ENCODE results near the gene ST8SIA6. TPM values are rescaled to one million over a fixed set of nuclear protein-coding genes. Genes with fewer than 3 reads are reported as not detected.
A peak's percentile ranks its signal among the peaks of the same experiment; 100 is the strongest.

ST8SIA6 gene
- total RNA-seq, 1 donor from 2014 or later, result not detected

- peaks cover 29% of the 10 kb centered on the region for H3K4me1 Mint-ChIP-seq (ENCODE audit: low read depth, unreplicated experiment)
- no peak overlapping the region for H3K4me3 Mint-ChIP-seq (ENCODE audit: unreplicated experiment)
These were observed 40.5 kb downstream of the ST8SIA6 start for GRCh38 chr10:17413876-17414275.

GRCh38 chr10:17412323-17412722 is 42.1 kb downstream of the ST8SIA6 start:
- no peak for TF ChIP-seq CTCF (IDR thresholded peaks at IDR 0.05; ENCODE audit: partially characterized antibody, unreplicated experiment)
- no peak overlapping the region for H3K4me3 Mint-ChIP-seq (ENCODE audit: unreplicated experiment)
- H3K36me3 Mint-ChIP-seq (ENCODE audit: unreplicated experiment), result peaks cover 8% of the 10 kb centered on the region
- peaks cover 27% of the 10 kb centered on the region for H3K4me1 Mint-ChIP-seq (ENCODE audit: low read depth, unreplicated experiment)
- peaks cover 3% of the 10 kb centered on the region for H3K9me3 Mint-ChIP-seq (ENCODE audit: unreplicated experiment)
- H3K27me3 Mint-ChIP-seq (ENCODE audit: unreplicated experiment), result peaks cover 2% of the 10 kb centered on the region
- no peak for DNase-seq
- no peak overlapping the region for H3K27ac Mint-ChIP-seq (ENCODE audit: unreplicated experiment)

More at GRCh38 chr10:17413876-17414275, 40.5 kb downstream of the ST8SIA6 start:
- peaks cover 3% of the 10 kb centered on the region for H3K9me3 Mint-ChIP-seq (ENCODE audit: unreplicated experiment)
- peaks cover 2% of the 10 kb centered on the region for H3K27me3 Mint-ChIP-seq (ENCODE audit: unreplicated experiment)
- peaks cover 8% of the 10 kb centered on the region for H3K36me3 Mint-ChIP-seq (ENCODE audit: unreplicated experiment)
- H3K27ac Mint-ChIP-seq (ENCODE audit: unreplicated experiment), result no peak overlapping the region
- no peak for TF ChIP-seq CTCF (IDR thresholded peaks at IDR 0.05; ENCODE audit: partially characterized antibody, unreplicated experiment)
- DNase-seq, result no peak

- Mint-ChIP-seq H3K27ac (ENCODE audit: unreplicated experiment) (no peak overlapping the region), H3K4me3 (ENCODE audit: unreplicated experiment) (no peak overlapping the region), H3K9me3 (ENCODE audit: unreplicated experiment) (no peaks in the 10 kb centered on the region), H3K27me3 (ENCODE audit: unreplicated experiment) (peaks cover 2% of the 10 kb centered on the region), H3K36me3 (ENCODE audit: unreplicated experiment) (peaks cover under 1% of the 10 kb centered on the region), H3K4me1 (ENCODE audit: low read depth, unreplicated experiment) (peaks cover 23% of the 10 kb centered on the region)
- no peak for DNase-seq
- no peak for TF ChIP-seq CTCF (IDR thresholded peaks at IDR 0.05; ENCODE audit: partially characterized antibody, unreplicated experiment)
These were observed 43.5 kb downstream of the ST8SIA6 start for GRCh38 chr10:17410907-17411306.

- no peak overlapping the region for H3K4me3 Mint-ChIP-seq (ENCODE audit: unreplicated experiment)
- no peak for DNase-seq
- no peaks in the 10 kb centered on the region for H3K27me3 Mint-ChIP-seq (ENCODE audit: unreplicated experiment)
- H3K9me3 Mint-ChIP-seq (ENCODE audit: unreplicated experiment), result no peaks in the 10 kb centered on the region
- H3K27ac Mint-ChIP-seq (ENCODE audit: unreplicated experiment), result no peak overlapping the region
- peaks cover 13% of the 10 kb centered on the region for H3K4me1 Mint-ChIP-seq (ENCODE audit: low read depth, unreplicated experiment)
- no peaks in the 10 kb centered on the region for H3K36me3 Mint-ChIP-seq (ENCODE audit: unreplicated experiment)
- TF ChIP-seq CTCF (IDR thresholded peaks at IDR 0.05; ENCODE audit: partially characterized antibody, unreplicated experiment), result peak; percentile 61
These were observed 45.1 kb downstream of the ST8SIA6 start for GRCh38 chr10:17409170-17409733.

GRCh38 chr10:17407047-17407446 is 47.3 kb downstream of the ST8SIA6 start:
- Mint-ChIP-seq H3K9me3 (ENCODE audit: unreplicated experiment) (no peaks in the 10 kb centered on the region), H3K4me1 (ENCODE audit: low read depth, unreplicated experiment) (peaks cover 12% of the 10 kb centered on the region), H3K27ac (ENCODE audit: unreplicated experiment) (no peak overlapping the region), H3K36me3 (ENCODE audit: unreplicated experiment) (no peaks in the 10 kb centered on the region), H3K27me3 (ENCODE audit: unreplicated experiment) (peaks cover 2% of the 10 kb centered on the region), H3K4me3 (ENCODE audit: unreplicated experiment) (no peak overlapping the region)
- no peak for TF ChIP-seq CTCF (IDR thresholded peaks at IDR 0.05; ENCODE audit: partially characterized antibody, unreplicated experiment)
- DNase-seq, result no peak

Data from glutamatergic neuron (in vitro differentiated cells).